KMS-11 (cell line): Measurements from ENCODE around the gene MYL4.

Experiments used
- H2AFZ ChIP-seq: fragments of 200-600 bp; sonication (generic); 2 replicates; pipeline ENCODE4 v1.6.1; 2016; ENCODE audit warnings: antibody characterized with exemption, mixed run types, low read depth
- H3K27ac ChIP-seq: fragments of 200-600 bp; sonication (generic); 2 replicates; pipeline ENCODE4 v1.6.1; 2016; ENCODE audit warnings: mild to moderate bottlenecking, mixed run types
- H3K27me3 ChIP-seq: fragments of 200-600 bp; sonication (generic); 2 replicates; pipeline ENCODE4 v1.6.1; 2017; ENCODE audit warnings: mild to moderate bottlenecking, low read depth, mixed run types, moderate library complexity; ENCODE audit not compliant: insufficient read depth
- H3K36me3 ChIP-seq: fragments of 200-600 bp; sonication (generic); 2 replicates; pipeline ENCODE4 v1.6.1; 2017; ENCODE audit warnings: mild to moderate bottlenecking, mixed run types; ENCODE audit not compliant: insufficient read depth
- H3K4me1 ChIP-seq: fragments of 200-600 bp; sonication (generic); 2 replicates; pipeline ENCODE4 v1.6.1; 2016; ENCODE audit warnings: mild to moderate bottlenecking, low read depth, mixed run types; ENCODE audit not compliant: poor library complexity, severe bottlenecking
- H3K4me2 ChIP-seq: fragments of 200-600 bp; sonication (generic); 2 replicates; pipeline ENCODE4 v1.7.0; 2016; ENCODE audit warnings: mild to moderate bottlenecking, mixed run types
- H3K4me3 ChIP-seq: fragments of 200-600 bp; sonication (generic); IDR thresholded peaks from 2 replicates; pipeline ENCODE4 v1.6.1; 2017; ENCODE audit warnings: low read depth, low read length, mixed read lengths; ENCODE audit not compliant: insufficient read depth
- H3K79me2 ChIP-seq: fragments of 200-600 bp; sonication (generic); 2 replicates; pipeline ENCODE4 v1.6.1; 2016; ENCODE audit warnings: low read depth, mixed run types; ENCODE audit not compliant: insufficient read depth
- H3K9ac ChIP-seq: fragments of 200-600 bp; sonication (generic); 2 replicates; pipeline ENCODE4 v1.6.1; 2016; ENCODE audit warnings: mild to moderate bottlenecking, mixed run types
- H4K20me1 ChIP-seq: fragments of 200-600 bp; sonication (generic); 2 replicates; pipeline ENCODE4 v1.6.1; 2016; ENCODE audit warnings: mild to moderate bottlenecking, mixed run types; ENCODE audit not compliant: insufficient read depth
- CTCF ChIP-seq: fragments of 200-600 bp; sonication (generic); conservative IDR thresholded peaks from 2 replicates; pipeline ENCODE4 v1.6.1; 2017; ENCODE audit warnings: low read depth, mild to moderate bottlenecking, antibody characterized with exemption, low read length, moderate library complexity, mixed read lengths

The MYL4 gene

DNA sequence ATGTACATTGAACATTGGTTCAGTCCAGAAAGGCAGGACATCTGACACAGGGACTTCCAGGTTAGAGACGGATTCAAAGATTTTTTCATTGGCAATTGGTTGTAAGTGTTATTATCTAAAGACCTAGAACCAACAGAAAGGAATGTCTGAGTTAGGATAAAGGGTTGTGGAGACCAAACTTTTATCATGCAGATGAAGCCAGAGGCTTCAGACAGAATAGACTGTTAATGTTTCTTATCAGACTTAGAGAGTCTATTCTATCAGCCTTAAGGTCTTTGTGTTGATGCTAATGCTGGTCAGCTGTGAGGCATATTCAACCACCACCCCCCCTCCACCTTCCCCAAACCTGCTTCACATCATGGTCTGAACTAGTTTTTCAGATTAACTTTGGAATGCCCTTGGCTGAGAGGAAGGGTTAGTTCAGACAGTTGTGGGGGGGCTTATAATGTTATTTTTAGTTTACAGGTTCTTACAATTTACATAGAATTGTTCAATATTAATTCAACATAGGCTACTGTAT is 42.3 kb downstream of the MYL4 start:
- no peaks in the 10 kb centered on the region for H4K20me1 ChIP-seq
- no peak overlapping the region for H3K4me3 ChIP-seq
- H3K79me2 ChIP-seq = no peaks in the 10 kb centered on the region
- peaks cover 3% of the 10 kb centered on the region; the same call in 1 of the 2 replicates for H3K27me3 ChIP-seq
- H3K36me3 ChIP-seq = no peaks in the 10 kb centered on the region
- H3K4me2 ChIP-seq = no peak overlapping the region
- no peak overlapping the region for H3K27ac ChIP-seq
- no peak for TF ChIP-seq CTCF
- H3K9ac ChIP-seq = no peak overlapping the region
- H3K4me1 ChIP-seq = peaks cover 5% of the 10 kb centered on the region
- H2AFZ ChIP-seq = no peak overlapping the region

DNA sequence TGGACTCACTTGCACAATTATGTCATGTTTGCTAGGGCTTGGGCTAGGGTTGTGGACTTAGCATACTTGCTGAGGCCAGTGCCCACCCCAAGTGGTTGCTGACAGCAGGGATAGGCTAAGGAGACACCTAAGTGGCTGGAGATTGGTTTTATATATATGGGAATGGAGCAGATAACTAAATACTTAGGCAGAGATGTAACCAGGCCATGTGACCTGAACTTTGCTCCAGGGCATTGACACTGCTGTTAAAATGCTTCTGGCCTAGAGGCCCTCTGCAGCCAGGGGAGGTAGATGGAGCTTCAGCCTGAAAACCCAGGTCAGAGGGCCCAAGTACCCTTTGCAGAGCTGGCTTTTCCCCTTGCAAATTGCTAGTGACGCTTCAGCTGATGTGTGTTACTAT is 43.1 kb downstream of the MYL4 start:
- Histone ChIP-seq H3K4me3 (no peak overlapping the region), H3K27ac (no peak overlapping the region), H4K20me1 (no peaks in the 10 kb centered on the region), H3K4me2 (no peak overlapping the region), H3K27me3 (peaks cover 3% of the 10 kb centered on the region; the same call in 1 of the 2 replicates), H3K4me1 (peaks cover 5% of the 10 kb centered on the region), H3K79me2 (no peaks in the 10 kb centered on the region), H3K36me3 (no peaks in the 10 kb centered on the region), H2AFZ (no peak overlapping the region), H3K9ac (no peak overlapping the region)
- no peak for TF ChIP-seq CTCF

DNA sequence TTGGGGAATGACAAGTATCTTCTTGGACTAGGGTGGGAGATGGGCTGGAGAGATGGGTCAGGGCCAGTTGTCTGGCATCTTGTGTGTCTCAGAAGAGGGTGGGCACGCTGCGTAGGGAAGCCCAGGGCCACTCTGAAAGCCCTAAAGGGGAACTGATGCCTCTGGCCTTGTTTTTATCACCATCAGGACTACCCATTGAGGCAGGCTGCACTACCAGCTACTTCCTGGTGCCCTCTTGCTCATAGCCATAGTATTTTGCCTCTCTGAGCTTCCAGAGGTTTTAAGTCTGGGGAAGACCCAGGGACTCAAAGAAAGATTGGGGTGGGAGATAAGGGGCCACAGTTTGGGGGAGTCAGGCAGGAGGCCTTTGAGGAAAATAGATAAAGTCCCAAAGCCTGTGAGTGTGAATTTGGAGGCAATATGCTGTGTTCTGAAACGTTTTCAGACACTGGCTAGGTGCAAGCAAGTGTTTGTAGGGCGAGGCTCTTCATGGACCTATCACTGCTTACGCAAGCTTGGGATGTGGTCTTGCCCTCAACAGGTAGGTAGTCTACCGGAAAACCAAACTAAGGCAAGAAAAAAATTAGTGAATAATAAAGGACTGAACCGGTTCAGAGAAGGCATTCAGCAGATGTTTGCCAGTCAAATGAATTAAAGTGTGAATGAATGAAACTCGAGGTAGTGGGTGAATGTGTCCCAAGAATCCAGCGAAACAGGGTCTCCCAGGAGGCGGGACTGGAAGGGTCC is 43.8 kb downstream of the MYL4 start:
- Histone ChIP-seq H3K9ac (no peak overlapping the region), H2AFZ (no peak overlapping the region; the same call in 1 of the 2 replicates), H3K36me3 (no peaks in the 10 kb centered on the region), H3K27me3 (peaks cover 3% of the 10 kb centered on the region; the same call in 1 of the 2 replicates), H3K4me2 (no peak overlapping the region), H3K79me2 (no peaks in the 10 kb centered on the region), H3K27ac (no peak overlapping the region), H3K4me1 (peaks cover 5% of the 10 kb centered on the region), H4K20me1 (no peaks in the 10 kb centered on the region), H3K4me3 (no peak overlapping the region)
- TF ChIP-seq CTCF = no peak

DNA sequence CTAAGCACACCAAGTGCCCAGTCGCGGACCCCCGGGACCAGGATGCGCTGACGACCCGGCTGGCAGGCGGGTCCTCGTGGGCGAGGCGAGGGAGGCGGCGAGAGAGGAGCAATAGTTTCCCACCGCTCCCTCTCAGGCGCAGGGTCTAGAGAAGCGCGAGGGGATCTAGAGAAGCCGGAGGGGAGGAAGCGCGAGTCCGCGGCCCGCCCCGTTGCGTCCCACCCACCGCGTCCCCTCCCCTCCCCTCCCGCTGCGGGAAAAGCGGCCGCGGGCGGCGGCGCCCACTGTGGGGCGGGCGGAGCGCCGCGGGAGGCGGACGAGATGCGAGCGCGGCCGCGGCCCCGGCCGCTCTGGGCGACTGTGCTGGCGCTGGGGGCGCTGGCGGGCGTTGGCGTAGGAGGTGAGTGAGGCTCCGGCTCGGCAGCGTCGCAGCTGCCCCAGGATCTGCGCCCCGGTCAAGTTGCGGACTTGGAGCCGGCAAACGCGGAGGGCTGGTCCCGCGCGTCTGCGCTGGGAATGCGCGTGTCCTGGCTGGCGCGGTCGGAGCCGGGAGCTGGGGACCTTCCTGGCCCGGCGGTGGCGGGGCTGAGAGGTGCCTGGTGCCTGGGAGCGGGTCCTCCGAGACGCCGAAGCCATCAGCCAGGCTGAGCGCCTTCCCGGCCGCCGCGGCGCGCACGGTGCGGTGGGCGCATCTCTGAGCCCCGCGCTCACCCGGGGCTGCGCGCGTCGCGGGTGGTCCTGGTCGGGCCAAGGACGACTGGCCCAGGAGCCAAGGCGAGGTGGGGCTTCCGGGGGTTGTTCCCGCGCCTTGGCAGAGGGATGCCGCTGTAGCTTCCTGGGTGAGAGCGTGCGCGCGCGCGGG is 44.6 kb downstream of the MYL4 start, which contains the start of gene ITGB3:
Gene ITGB3, plus strand, starts transcription at position 287 of the 862 bp plus-strand sequence. Its CDS starts 35 bp downstream, at position 322.
- no peaks in the 10 kb centered on the region for H4K20me1 ChIP-seq
- H3K27me3 ChIP-seq = peaks cover 3% of the 10 kb centered on the region; the same call in 1 of the 2 replicates
- no peak within 1 kb of the TSS for H3K9ac ChIP-seq
- peak within 1 kb of the TSS; percentile 74 for H2AFZ ChIP-seq
- H3K4me3 ChIP-seq = no peak within 1 kb of the TSS
- no peaks in the 10 kb centered on the region for H3K79me2 ChIP-seq
- peaks cover 5% of the 10 kb centered on the region for H3K4me1 ChIP-seq
- H3K36me3 ChIP-seq = no peaks in the 10 kb centered on the region
- no peak within 1 kb of the TSS for H3K27ac ChIP-seq
- H3K4me2 ChIP-seq = peak within 1 kb of the TSS; percentile 69
- no peak; the same call in 1 of the 2 replicates for TF ChIP-seq CTCF
